H9 (cell line): ENCODE results near the gene C21orf58. TPM values are rescaled to one million over a fixed set of nuclear protein-coding genes. Genes with fewer than 3 reads are reported as not detected.
A peak's percentile ranks its signal among the peaks of the same experiment; 100 is the strongest.

Experiments used
- DNase-seq: peaks from one replicate; pipeline ENCODE4 v3.0.0-alpha.2; 2017
- H2AFZ ChIP-seq: one replicate; pipeline ENCODE4 v1.6.1; 2013; ENCODE audit warnings: mild to moderate bottlenecking, low read length, control low read depth, moderate library complexity
- H2AK5ac ChIP-seq: 2 replicates; pipeline ENCODE4 v1.6.1; 2013; ENCODE audit warnings: low read length, control low read depth, mixed read lengths; ENCODE audit not compliant: insufficient read length
- H2BK120ac ChIP-seq: one replicate; pipeline ENCODE4 v1.6.1; 2013; ENCODE audit warnings: low read depth, mild to moderate bottlenecking, low read length, control low read depth, inconsistent platforms; ENCODE audit not compliant: poor library complexity, severe bottlenecking
- H2BK12ac ChIP-seq: 2 replicates; pipeline ENCODE4 v1.6.1; 2013; ENCODE audit warnings: low read length, control low read depth, mixed read lengths, low read depth; ENCODE audit not compliant: insufficient read length
- H2BK15ac ChIP-seq: 2 replicates; pipeline ENCODE4 v1.6.1; 2013; ENCODE audit warnings: low read depth, low read length, control low read depth
- H2BK20ac ChIP-seq: one replicate; pipeline ENCODE4 v1.6.1; 2013; ENCODE audit warnings: low read depth, mild to moderate bottlenecking, low read length, control low read depth, inconsistent platforms; ENCODE audit not compliant: poor library complexity, severe bottlenecking
- H2BK5ac ChIP-seq: 2 replicates; pipeline ENCODE4 v1.6.1; 2013; ENCODE audit warnings: low read length, control low read depth, mixed read lengths; ENCODE audit not compliant: insufficient read length
- H3K14ac ChIP-seq: 2 replicates; pipeline ENCODE4 v1.6.1; 2013; ENCODE audit warnings: low read length, control low read depth; ENCODE audit not compliant: insufficient read depth
- H3K18ac ChIP-seq: 2 replicates; pipeline ENCODE4 v1.6.1; 2013; ENCODE audit warnings: low read depth, mild to moderate bottlenecking, mixed read lengths, low read length, control low read depth; ENCODE audit not compliant: insufficient read length
- H3K23ac ChIP-seq: 2 replicates; pipeline ENCODE4 v1.6.1; 2013; ENCODE audit warnings: low read length, control low read depth, mixed read lengths, low read depth; ENCODE audit not compliant: insufficient read length
- H3K23me2 ChIP-seq: 2 replicates; pipeline ENCODE4 v1.6.1; 2013; ENCODE audit warnings: low read depth, mild to moderate bottlenecking, mixed read lengths, low read length, control low read depth; ENCODE audit not compliant: insufficient read length, poor library complexity, severe bottlenecking
- H3K27ac ChIP-seq: 2 replicates; pipeline ENCODE4 v1.5.1; 2013; ENCODE audit warnings: low read length, control low read depth, mixed read lengths, low read depth; ENCODE audit not compliant: insufficient read length
- H3K27me3 ChIP-seq: 2 replicates; pipeline ENCODE4 v1.6.1; 2013; ENCODE audit warnings: low read length, control low read depth, inconsistent platforms; ENCODE audit not compliant: insufficient read depth
- H3K4ac ChIP-seq: 2 replicates; pipeline ENCODE4 v1.6.1; 2013; ENCODE audit warnings: low read depth, mild to moderate bottlenecking, control low read depth, inconsistent platforms, low read length, moderate library complexity
- H3K4me1 ChIP-seq: 2 replicates; pipeline ENCODE4 v1.6.1; 2013; ENCODE audit warnings: low read length, control low read depth, inconsistent platforms; ENCODE audit not compliant: insufficient read depth
- H3K4me2 ChIP-seq: 2 replicates; pipeline ENCODE4 v1.6.1; 2013; ENCODE audit warnings: low read length, control low read depth, mixed read lengths; ENCODE audit not compliant: insufficient read length, insufficient read depth
- H3K56ac ChIP-seq: 2 replicates; pipeline ENCODE4 v1.6.1; 2013; ENCODE audit warnings: low read depth, mild to moderate bottlenecking, mixed read lengths, low read length, control low read depth; ENCODE audit not compliant: insufficient read length
- H3K79me1 ChIP-seq: 2 replicates; pipeline ENCODE4 v1.6.1; 2013; ENCODE audit warnings: low read depth, mild to moderate bottlenecking, moderate library complexity, low read length, control low read depth, inconsistent platforms; ENCODE audit not compliant: insufficient read depth, poor library complexity, severe bottlenecking
- H3K79me2 ChIP-seq: 2 replicates; pipeline ENCODE4 v1.6.1; 2013; ENCODE audit warnings: low read length, control low read depth, inconsistent platforms; ENCODE audit not compliant: insufficient read depth
- H3K9ac ChIP-seq: 2 replicates; pipeline ENCODE4 v1.6.1; 2013; ENCODE audit warnings: low read length, control low read depth, mixed read lengths; ENCODE audit not compliant: insufficient read length; ENCODE audit errors: extremely low read depth
- H3K9me3 ChIP-seq: one replicate; pipeline ENCODE4 v1.6.1; 2013; ENCODE audit warnings: low read depth, low read length, inconsistent platforms; ENCODE audit not compliant: control insufficient read depth
- H3T11ph ChIP-seq: one replicate; pipeline ENCODE4 v1.6.1; 2013; ENCODE audit warnings: mild to moderate bottlenecking, low read length, control low read depth, inconsistent platforms
- H4K20me1 ChIP-seq: one replicate; pipeline ENCODE4 v1.6.1; 2013; ENCODE audit not compliant: control insufficient read depth, insufficient read length, insufficient read depth
- H4K5ac ChIP-seq: 2 replicates; pipeline ENCODE4 v1.6.1; 2013; ENCODE audit warnings: low read depth, mild to moderate bottlenecking, mixed read lengths, low read length, control low read depth; ENCODE audit not compliant: insufficient read length
- H4K8ac ChIP-seq: replicated peaks from 2 replicates; pipeline ENCODE4 v1.6.1; 2013; ENCODE audit warnings: low read length, control low read depth, mixed read lengths, low read depth; ENCODE audit not compliant: insufficient read length
- H4K91ac ChIP-seq: 2 replicates; pipeline ENCODE4 v1.6.1; 2013; ENCODE audit warnings: low read depth, mild to moderate bottlenecking, moderate library complexity, mixed read lengths, low read length, control low read depth; ENCODE audit not compliant: insufficient read length
- H3K27ac Mint-ChIP-seq, 3 experiments: 2 replicates in 2 of 3; 3 replicates in 1 of 3; pipeline ENCODE4 v1.8.0; 2020 to 2021; ENCODE audit warnings: mixed read lengths in 3 of 3, mild to moderate bottlenecking in 1 of 3, moderate library complexity in 1 of 3
- H3K27me3 Mint-ChIP-seq: 2 replicates; pipeline ENCODE4 v1.8.0; 2021; ENCODE audit warnings: low read depth, mild to moderate bottlenecking, moderate library complexity, mixed read lengths
- H3K36me3 Mint-ChIP-seq, 3 experiments: 2 replicates in 2 of 3; 3 replicates in 1 of 3; pipeline ENCODE4 v1.8.0; 2020 to 2021; ENCODE audit warnings: low read depth in 3 of 3, mixed read lengths in 3 of 3; ENCODE audit not compliant: insufficient read depth in 1 of 3
- H3K4me1 Mint-ChIP-seq, 2 experiments: 2 replicates each; pipeline ENCODE4 v1.8.0; 2020; ENCODE audit warnings: mixed read lengths in 2 of 2
- H3K4me3 Mint-ChIP-seq, 2 experiments: 2 replicates in 1 of 2; 3 replicates in 1 of 2; pipeline ENCODE4 v1.8.0; 2020 to 2021; ENCODE audit warnings: mild to moderate bottlenecking in 2 of 2, mixed read lengths in 2 of 2, moderate library complexity in 1 of 2
- H3K9me3 Mint-ChIP-seq, 2 experiments: 2 replicates in 1 of 2; 3 replicates in 1 of 2; pipeline ENCODE4 v1.8.0; 2020; ENCODE audit warnings: mild to moderate bottlenecking in 2 of 2, mixed read lengths in 2 of 2, moderate library complexity in 1 of 2
- WGBS: extraction: QIAGEN DNeasy Blood & Tissue Kit; methylation state at CpG from one replicate; pipeline ENCODE4 v1.1.7; 2013; ENCODE audit warnings: missing lambda C conversion rate, low lambda C conversion rate, mixed read lengths; ENCODE audit not compliant: insufficient read length; ENCODE audit errors: extremely low coverage; 5-methylcytosine and 5-hydroxymethylcytosine counted together
- total RNA-seq: library from RNA; stranded (reverse); gene quantifications from 2 replicates; pipeline ENCODE4 v1.2.1, GENCODE V29; 2021
- TF ChIP-seq, protein P1 (sequence below): fragments of 200-600 bp; sonication (generic); conservative IDR thresholded peaks from 3 replicates; pipeline ENCODE4 v1.8.0; 2021; ENCODE audit warnings: antibody characterized with exemption, mild to moderate bottlenecking

Gene C21orf58
- total RNA-seq, 1 experiment from 2014 or later = 17.2 TPM

DNA sequence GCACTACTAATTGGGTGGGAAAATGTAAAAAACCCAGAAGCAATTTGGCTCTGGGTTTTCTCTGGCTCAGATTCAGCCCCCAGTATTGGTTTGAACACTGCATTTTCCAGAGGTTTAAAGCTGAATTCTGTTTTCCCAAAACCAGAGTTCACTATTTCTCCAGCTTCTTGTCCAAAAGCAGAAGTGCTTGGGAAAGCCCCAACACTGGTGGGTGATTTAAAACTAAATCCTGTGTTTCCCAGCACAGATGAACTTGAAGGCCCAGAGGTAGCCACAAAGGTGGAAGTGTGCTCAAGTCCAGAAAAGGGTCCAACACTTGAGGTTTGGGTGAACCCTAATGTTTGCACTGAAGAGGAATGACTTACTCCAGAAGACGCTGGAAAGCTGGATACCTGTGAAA is 38.9 kb downstream of the C21orf58 start:
- Histone ChIP-seq H2BK120ac (no peak overlapping the region), H3K27me3 (no peaks in the 10 kb centered on the region), H3K4me1 (peaks cover 4% of the 10 kb centered on the region; the same call in 1 of the 2 replicates), H3K79me1 (peaks cover 15% of the 10 kb centered on the region), H3K4ac (no peak overlapping the region), H3K4me2 (peak overlapping the region; percentile 64), H3K14ac (no peak overlapping the region), H2BK5ac (no peak overlapping the region), H4K8ac (no peak overlapping the region), H3K18ac (no peak overlapping the region), H3K56ac (no peak overlapping the region), H4K91ac (no peak overlapping the region), H2BK12ac (no peak overlapping the region), H3K9me3 (no peaks in the 10 kb centered on the region), H2AFZ (no peak overlapping the region), H2BK15ac (no peak overlapping the region), H3K23ac (no peak overlapping the region), H4K20me1 (no peaks in the 10 kb centered on the region), H2BK20ac (no peak overlapping the region), H4K5ac (no peak overlapping the region), H3K79me2 (peaks cover 21% of the 10 kb centered on the region; the same call in 1 of the 2 replicates), H3K23me2 (peaks cover 5% of the 10 kb centered on the region), H3K9ac (no peak overlapping the region), H2AK5ac (no peak overlapping the region), H3T11ph (no peak overlapping the region), H3K27ac (no peak overlapping the region)
- no peaks in the 10 kb centered on the region; a peak in 1 of 5 replicates for H3K9me3 Mint-ChIP-seq
- no CpG with 5 or more reads among the region's 1 CpG for WGBS
- H3K4me1 Mint-ChIP-seq = peaks cover 39 to 47% of the 10 kb centered on the region in 2 experiments
- TF ChIP-seq, protein P1, sequence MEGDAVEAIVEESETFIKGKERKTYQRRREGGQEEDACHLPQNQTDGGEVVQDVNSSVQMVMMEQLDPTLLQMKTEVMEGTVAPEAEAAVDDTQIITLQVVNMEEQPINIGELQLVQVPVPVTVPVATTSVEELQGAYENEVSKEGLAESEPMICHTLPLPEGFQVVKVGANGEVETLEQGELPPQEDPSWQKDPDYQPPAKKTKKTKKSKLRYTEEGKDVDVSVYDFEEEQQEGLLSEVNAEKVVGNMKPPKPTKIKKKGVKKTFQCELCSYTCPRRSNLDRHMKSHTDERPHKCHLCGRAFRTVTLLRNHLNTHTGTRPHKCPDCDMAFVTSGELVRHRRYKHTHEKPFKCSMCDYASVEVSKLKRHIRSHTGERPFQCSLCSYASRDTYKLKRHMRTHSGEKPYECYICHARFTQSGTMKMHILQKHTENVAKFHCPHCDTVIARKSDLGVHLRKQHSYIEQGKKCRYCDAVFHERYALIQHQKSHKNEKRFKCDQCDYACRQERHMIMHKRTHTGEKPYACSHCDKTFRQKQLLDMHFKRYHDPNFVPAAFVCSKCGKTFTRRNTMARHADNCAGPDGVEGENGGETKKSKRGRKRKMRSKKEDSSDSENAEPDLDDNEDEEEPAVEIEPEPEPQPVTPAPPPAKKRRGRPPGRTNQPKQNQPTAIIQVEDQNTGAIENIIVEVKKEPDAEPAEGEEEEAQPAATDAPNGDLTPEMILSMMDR = no peak
- H3K27ac Mint-ChIP-seq = peak overlapping the region in 1 of 3 experiments; percentile 77; a peak in 1 of 7 replicates
- H3K4me3 Mint-ChIP-seq = peak overlapping the region; percentile 86 to 92
- no peak for DNase-seq
- H3K36me3 Mint-ChIP-seq = peaks cover 28 to 51% (median 46%) of the 10 kb centered on the region in 3 experiments
- H3K27me3 Mint-ChIP-seq = no peaks in the 10 kb centered on the region
